CD4-positive, alpha-beta T cell treated with Interleukin-4 for 4 hours (primary cell): ENCODE data around the gene PDE9A.

Source experiments
- DNase-seq: peaks from one replicate; pipeline ENCODE4 v3.0.0-alpha.2; 2020

PDE9A gene

DNA sequence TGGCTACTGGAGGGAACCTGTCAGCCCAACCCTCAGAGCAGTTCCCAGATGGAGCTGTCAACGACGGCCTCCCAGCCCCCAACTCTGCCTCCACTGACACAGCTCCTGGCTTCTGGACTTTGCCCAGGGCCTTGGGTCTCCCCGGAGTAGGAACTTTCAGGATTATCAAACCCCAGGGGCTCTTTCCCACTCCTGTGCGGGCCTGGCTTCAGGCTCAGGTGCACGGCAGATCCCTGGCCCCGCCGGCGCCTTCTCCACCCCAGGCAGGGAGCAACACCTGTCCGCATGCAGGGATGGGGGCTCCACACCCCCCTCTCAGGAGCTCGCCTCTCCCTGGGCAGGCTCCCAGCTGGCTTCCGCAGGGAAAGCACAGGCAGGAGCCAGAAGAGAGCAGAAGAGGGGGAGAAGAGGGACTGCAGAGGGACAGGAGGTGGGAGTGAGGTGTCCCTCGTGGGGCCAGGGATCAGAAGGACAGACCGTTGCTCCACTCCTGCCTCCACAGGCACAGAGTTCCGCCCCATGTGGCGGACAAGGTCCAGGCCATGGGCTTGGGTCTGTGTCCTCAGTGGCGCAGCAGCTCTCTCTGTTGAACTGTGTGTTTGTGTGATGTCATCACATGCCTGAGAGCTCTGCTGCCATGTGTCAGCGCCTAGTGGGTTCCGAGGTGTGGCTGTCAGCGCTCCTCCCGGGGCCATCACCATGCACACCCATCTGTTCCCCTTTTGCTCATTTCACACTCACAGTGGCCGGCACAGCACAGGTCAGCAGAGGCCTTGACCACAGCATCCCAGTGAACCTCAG is 107.7 kb downstream of the PDE9A start:
- DNase-seq = no peak

DNA sequence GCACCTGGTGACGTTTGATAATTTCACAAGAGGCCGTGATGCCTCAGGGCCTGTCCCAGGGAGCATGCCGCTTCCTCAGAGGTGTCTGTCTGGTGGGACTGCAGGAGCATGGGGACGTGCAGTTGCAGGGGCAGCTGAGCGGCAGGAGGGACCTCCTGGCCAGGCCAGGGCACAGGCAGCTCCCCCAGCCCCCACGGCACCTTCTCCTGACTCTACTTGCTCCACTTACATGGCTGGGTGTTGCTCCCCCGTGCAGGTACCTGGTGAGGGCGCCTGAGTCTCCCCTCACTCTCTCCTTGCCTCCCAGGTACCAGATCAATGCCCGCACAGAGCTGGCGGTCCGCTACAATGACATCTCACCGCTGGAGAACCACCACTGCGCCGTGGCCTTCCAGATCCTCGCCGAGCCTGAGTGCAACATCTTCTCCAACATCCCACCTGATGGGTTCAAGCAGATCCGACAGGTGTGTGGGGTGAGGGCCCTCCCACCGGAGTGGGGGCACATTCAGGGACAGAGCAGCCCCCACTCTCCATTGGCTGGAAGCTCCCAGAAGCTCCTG is 108.4 kb downstream of the PDE9A start:
- DNase-seq = no peak

- DNase-seq = no peak
Observed at GRCh38 chr21:42763581-42764442, 110.4 kb downstream of the PDE9A start.

- DNase-seq = no peak
Observed at GRCh38 chr21:42764443-42764760, 111.0 kb downstream of the PDE9A start.

DNA sequence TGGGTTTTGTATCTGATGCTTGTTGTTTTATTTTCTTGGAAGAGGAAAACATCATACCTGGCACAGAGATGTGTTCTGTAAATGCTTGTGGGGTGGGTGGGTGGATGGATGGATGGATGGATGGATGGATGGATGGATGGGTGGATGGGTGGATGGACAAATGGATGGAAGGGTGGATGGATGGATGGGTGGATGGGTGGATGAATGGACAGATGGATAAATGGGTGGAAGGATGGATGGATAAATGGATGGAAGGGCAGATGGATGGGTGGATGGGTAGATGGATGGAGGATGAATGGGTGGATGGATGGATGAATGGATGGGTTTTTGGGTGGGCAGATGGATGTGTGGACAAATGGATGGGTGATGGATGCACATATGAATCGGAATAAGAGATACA is 111.5 kb downstream of the PDE9A start:
- DNase-seq = no peak

- no peak for DNase-seq
Observed at GRCh38 chr21:42765656-42766055, 112.2 kb downstream of the PDE9A start.

DNA sequence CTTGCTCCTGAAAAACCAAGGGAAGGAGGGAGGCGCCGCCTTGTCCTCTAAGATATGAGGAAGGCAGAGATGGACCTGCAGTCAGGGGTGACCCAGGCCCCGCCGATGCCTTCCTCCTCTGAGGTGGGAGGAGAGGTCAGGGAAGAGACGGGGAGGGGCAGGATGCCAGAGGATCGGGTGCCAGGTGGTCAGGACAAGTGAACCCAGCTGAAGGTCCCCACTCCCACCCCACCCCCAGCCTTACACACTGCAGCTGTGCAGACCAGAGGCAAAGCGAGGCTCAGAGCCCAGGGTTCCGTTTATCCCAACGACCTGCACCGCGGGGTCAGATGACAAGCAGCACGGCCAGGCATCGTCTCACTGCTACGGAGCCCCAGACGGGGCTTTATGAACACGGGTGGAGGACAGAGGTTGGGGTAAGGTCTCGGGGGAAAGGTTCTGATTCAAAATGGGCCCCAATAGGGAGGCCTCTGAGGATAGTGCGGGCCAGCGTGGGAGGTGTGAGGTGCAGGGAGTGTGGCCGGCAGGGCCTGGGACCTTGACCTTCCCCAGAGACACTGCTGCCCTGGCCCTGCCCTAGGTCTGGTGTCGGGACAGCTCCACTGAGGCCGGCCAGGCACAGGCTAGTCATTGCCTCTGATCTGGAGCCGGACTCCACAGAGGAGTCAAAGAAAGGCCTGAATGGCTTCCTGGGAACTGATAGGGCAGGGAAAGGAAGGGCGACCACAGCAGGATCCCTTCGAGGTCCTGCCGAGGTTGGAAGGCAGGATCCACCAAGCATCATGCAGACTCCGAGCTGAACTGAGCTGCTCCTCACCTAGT is 113.5 kb downstream of the PDE9A start:
- DNase-seq = no peak

GRCh38 chr21:42767561-42767835 is 114.1 kb downstream of the PDE9A start:
- DNase-seq = no peak

DNA sequence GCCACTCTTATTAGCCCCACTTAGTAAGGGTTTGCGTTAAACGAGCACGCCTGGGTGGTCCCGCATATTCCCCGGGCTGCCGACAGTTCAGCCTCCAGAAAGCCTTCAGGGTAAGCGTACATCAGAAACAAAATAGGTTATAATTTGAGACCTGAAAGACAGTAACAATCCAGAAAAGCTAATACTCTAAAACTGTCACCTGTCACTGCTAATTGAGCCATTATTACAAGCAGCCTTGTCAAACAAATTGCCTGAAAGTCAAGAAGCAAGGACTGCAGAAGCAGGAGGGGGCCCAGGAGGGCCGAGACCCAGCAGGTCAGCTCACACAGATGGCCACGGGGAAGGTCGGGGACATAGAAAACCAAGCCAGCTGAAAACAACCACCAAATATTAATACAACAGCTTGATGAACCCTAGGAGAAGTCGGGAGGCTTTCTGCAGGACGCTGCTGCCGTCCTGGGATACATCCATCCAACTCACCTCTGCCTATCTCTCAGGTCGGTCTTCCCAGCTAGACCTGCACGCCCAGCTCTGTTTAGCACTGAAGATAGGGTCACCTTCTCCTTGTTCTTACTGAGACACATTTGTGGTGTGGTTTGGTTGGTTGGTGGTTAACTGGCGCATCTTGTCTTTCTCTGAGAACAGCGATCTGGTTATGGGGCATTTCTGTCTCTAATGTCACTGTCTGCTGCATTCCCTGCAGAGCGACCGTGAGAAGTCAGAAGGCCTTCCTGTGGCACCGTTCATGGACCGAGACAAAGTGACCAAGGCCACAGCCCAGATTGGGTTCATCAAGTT is 115.1 kb downstream of the PDE9A start:
- no peak for DNase-seq

DNA sequence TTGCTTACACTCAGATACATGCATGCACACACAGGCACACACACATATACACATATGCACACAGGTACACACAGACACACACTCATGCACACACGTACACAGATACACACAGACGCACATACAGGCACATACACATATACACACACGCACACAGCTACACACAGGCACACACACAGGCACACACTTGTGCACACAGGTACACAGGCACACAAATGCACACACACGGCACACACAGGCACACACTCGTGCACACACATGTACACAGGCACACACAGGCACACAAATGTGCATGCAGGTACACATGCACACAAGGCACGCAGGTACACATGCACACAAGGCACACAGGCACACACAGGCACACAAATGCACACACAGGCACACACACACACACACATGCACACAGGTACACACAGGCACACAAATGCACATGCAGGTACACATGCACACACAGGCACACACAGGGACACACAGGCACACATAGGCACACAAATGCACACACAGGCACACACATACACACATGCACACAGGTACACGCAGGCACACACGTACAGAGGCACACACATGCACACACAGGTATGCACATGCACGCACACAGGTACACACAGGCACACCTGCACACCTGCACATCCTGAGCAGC is 115.9 kb downstream of the PDE9A start:
- DNase-seq = no peak

GRCh38 chr21:42769820-42770716 is 116.6 kb downstream of the PDE9A start:
- DNase-seq = no peak

DNA sequence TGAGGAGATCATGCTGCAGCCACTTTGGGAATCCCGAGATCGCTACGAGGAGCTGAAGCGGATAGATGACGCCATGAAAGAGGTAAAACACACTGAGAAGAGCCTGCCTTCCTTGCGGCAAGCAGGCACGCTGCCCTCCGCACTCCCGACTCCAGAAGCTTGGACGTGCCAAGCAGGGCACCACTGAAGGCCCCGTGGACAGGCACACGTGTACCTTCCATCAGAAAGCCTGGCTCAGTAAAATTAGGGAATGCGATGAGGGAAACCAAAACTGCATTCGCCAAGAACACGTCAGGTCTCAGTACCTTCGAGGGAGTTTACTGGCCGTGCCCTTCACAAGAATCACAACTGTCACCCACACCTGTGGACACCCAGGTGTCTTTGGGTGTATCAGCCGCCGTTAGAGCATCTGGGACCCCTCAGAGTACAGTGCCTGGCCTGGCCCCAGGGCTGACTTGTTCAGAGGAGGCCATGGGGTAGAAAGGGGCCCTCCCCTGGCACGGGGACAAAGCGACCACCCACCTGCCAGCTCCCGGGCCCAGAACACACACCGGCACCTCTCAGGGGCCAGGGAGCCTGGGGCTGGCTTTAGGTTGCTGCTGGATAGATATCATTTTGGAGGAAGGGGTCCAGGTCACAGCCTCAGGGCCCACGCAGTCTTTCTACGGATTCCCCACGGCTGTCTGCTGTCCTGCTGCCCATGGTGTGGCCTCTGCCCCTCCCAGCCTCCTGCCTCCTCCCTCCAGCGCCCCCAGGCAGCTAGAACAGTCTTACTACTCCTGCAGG is 117.5 kb downstream of the PDE9A start:
- DNase-seq = no peak

DNA sequence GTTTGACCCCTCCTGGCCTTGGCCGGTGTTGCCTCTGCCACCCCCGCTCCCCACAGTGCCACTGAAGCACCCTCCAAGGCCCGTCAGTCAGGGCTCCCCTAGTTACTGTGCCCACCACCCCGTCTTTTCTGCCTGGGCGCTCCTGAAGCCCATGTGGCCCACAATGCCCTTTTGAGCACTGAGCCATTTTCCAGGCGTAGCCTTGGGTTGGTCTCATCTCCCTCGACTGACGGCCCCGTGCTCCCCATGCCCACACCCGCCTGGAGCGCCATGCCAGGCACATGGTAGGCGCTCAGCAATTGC is 118.0 kb downstream of the PDE9A start:
- DNase-seq = no peak

DNA sequence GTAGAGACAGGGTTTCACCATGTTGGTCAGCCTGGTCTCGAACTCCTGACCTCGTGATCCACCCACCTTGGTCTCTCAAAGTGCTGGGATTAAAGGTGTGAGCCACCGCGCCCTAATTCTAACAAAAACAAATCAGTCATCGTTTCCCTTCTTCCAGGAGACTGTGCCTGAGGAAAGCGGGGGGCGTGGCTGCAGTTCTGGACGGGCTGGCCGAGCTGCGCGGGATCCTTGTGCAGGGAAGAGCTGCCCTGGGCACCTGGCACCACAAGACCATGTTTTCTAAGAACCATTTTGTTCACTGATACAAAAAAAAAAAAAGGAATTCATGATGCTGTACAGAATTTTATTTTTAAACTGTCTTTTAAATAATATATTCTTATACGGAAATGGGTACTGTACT is 121.7 kb downstream of the PDE9A start:
- DNase-seq = no peak

DNA sequence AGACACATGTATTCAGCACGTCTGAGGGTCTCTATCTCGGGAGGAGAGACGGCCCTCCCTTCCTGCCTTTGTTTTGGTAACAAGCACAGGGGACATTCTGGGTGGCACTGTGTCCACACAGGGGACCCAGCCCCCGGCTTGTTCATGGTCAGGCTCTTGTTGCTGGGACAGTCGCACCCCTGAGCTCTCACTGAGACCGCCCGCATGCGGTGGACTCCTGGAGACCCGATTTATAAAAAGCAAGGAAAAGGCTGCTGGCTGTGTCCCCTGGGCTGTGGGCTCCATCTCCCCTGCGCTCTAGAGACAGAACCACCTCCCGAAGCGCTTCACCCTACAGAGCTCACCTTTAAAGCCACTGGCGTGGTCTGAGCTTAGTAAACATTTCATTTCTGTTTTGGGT is 122.5 kb downstream of the PDE9A start:
- no peak for DNase-seq

GRCh38 chr21:42777064-42777756 is 123.8 kb downstream of the PDE9A start:
- DNase-seq = no peak

GRCh38 chr21:42777757-42778344 is 124.4 kb downstream of the PDE9A start:
- DNase-seq = no peak

GRCh38 chr21:42779431-42779861 is 126.0 kb downstream of the PDE9A start:
- no peak for DNase-seq

DNA sequence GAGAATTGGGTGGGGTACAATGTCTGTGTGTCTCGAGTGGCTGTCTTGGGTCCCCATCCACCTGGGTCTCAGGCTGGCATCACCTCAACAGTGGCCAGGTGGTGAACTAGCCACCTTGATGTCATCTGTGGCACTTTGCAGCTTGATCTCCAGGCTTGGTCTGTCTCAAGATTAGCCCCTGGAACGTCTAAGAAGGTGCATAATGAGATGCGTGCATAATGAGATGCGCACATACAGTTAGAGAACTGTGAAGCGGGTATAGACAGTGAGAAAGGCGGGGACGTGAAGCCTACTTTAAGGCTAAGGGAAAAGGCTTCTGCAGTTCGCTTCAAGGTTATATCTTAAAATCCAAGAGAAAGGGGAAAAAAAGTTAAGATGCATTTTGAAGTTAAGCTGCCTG is 127.2 kb downstream of the PDE9A start:
- DNase-seq = no peak
